Measurements from ENCODE around the gene ZNF688.

GRCh38 chr16:30557707-30557956 lies 13.9 kb downstream of the ZNF688 start:
- no peak for TF ChIP-seq CTCF (IDR thresholded peaks at IDR 0.05)
- TF ChIP-seq POLR2A (IDR thresholded peaks at IDR 0.05): no peak
- TF ChIP-seq EP300 (IDR thresholded peaks at IDR 0.05): no peak
